Fibroblast of gingiva (primary cell): ENCODE results near the gene MEPCE.

Experiments used
- DNase-seq: peaks from one replicate; pipeline ENCODE4 v3.0.0-alpha.2; 2011; ENCODE audit warnings: low read depth

MEPCE gene

GRCh38 chr7:100407285-100408180, 22.1 kb upstream of the MEPCE start:
- DNase-seq, result peak; percentile 57

- DNase-seq, result no peak
Observed at GRCh38 chr7:100411101-100411500, 18.5 kb upstream of the MEPCE start.

- DNase-seq, result no peak
Observed at GRCh38 chr7:100413346-100413745, 16.3 kb upstream of the MEPCE start.

- no peak for DNase-seq
Observed at GRCh38 chr7:100413889-100414288, 15.7 kb upstream of the MEPCE start.

- DNase-seq, result no peak
Observed at GRCh38 chr7:100415448-100415847, 14.2 kb upstream of the MEPCE start.

- no peak for DNase-seq
Observed at GRCh38 chr7:100418930-100419659, 10.5 kb upstream of the MEPCE start.

- no peak for DNase-seq
Observed at GRCh38 chr7:100419660-100420226, 9.9 kb upstream of the MEPCE start.

GRCh38 chr7:100423315-100423714, 6.3 kb upstream of the MEPCE start:
- no peak for DNase-seq

GRCh38 chr7:100425347-100425746, 4.3 kb upstream of the MEPCE start:
- no peak for DNase-seq

GRCh38 chr7:100426516-100426915, 3.1 kb upstream of the MEPCE start:
- no peak for DNase-seq

GRCh38 chr7:100427762-100428198, 1.9 kb upstream of the MEPCE start:
- DNase-seq, result no peak

GRCh38 chr7:100428199-100428966, 1.2 kb upstream of the MEPCE start, which contains the start of gene ZCWPW1:
ZCWPW1 (minus strand) TSS chr7:100428703; CDS start chr7:100420649, 8,054 bp downstream.
- DNase-seq, result peak; percentile 98

- DNase-seq, result peak; percentile 100
Observed at GRCh38 chr7:100428967-100429636, 529 bp upstream of the MEPCE start.

- peak; percentile 23 for DNase-seq
Observed at GRCh38 chr7:100430493-100431285, 1.1 kb downstream of the MEPCE start.

GRCh38 chr7:100431286-100431735, 1.7 kb downstream of the MEPCE start:
- DNase-seq, result no peak

- no peak for DNase-seq
Observed at GRCh38 chr7:100432053-100432452, 2.4 kb downstream of the MEPCE start.

GRCh38 chr7:100432621-100433275, 3.1 kb downstream of the MEPCE start:
- no peak for DNase-seq

- no peak for DNase-seq
Observed at GRCh38 chr7:100433276-100433591, 3.6 kb downstream of the MEPCE start.

GRCh38 chr7:100433592-100434296, 4.1 kb downstream of the MEPCE start:
- DNase-seq, result no peak
